GM23248 (cell line): ENCODE data around the gene MSX2. TPM values are rescaled to one million over a fixed set of nuclear protein-coding genes. Genes with fewer than 3 reads are reported as not detected.

Source experiments
- DNase-seq: peaks from one replicate; pipeline ENCODE4 v3.0.0-alpha.2; 2015
- H2AFZ ChIP-seq: fragments of 200-600 bp; sonication (generic); 2 replicates; pipeline ENCODE4 v1.6.1; 2016; ENCODE audit warnings: antibody characterized with exemption
- H3F3A ChIP-seq: fragments of 200-600 bp; sonication (generic); 2 replicates; pipeline ENCODE4 v1.6.1; 2016; ENCODE audit warnings: mild to moderate bottlenecking, antibody characterized with exemption, mixed run types; ENCODE audit not compliant: insufficient read depth
- H3K27ac ChIP-seq: fragments of 200-600 bp; sonication (generic); 2 replicates; pipeline ENCODE4 v1.5.1; 2016; ENCODE audit warnings: mild to moderate bottlenecking
- H3K27me3 ChIP-seq: fragments of 200-600 bp; sonication (generic); replicated peaks from 2 replicates; pipeline ENCODE4 v1.6.1; 2016; ENCODE audit warnings: mild to moderate bottlenecking; ENCODE audit not compliant: insufficient read depth
- H3K36me3 ChIP-seq: fragments of 200-600 bp; sonication (generic); 2 replicates; pipeline ENCODE4 v1.6.1; 2016; ENCODE audit warnings: low read depth, mild to moderate bottlenecking
- H3K4me1 ChIP-seq: fragments of 200-600 bp; sonication (generic); 2 replicates; pipeline ENCODE4 v1.6.1; 2016; ENCODE audit warnings: mild to moderate bottlenecking; ENCODE audit not compliant: insufficient read depth
- H3K4me2 ChIP-seq: fragments of 200-600 bp; sonication (generic); one replicate; pipeline ENCODE4 v1.6.1; 2016; ENCODE audit warnings: mild to moderate bottlenecking; ENCODE audit not compliant: unreplicated experiment
- H3K4me3 ChIP-seq: fragments of 200-600 bp; sonication (generic); 2 replicates; pipeline ENCODE4 v1.5.1; 2016; ENCODE audit warnings: mild to moderate bottlenecking
- H3K79me2 ChIP-seq: fragments of 200-600 bp; sonication (generic); 2 replicates; pipeline ENCODE4 v1.6.1; 2016; ENCODE audit warnings: mild to moderate bottlenecking; ENCODE audit not compliant: insufficient read depth
- H3K9ac ChIP-seq: fragments of 200-600 bp; sonication (generic); 2 replicates; pipeline ENCODE4 v1.6.1; 2016; ENCODE audit warnings: mild to moderate bottlenecking
- H3K9me2 ChIP-seq: fragments of 200-600 bp; sonication (generic); 2 replicates; pipeline ENCODE4 v1.6.1; 2016; ENCODE audit warnings: mixed run types, mild to moderate bottlenecking, moderate library complexity; ENCODE audit not compliant: insufficient read depth
- H3K9me3 ChIP-seq: fragments of 200-600 bp; sonication (generic); one replicate; pipeline ENCODE4 v1.6.1; 2017; ENCODE audit warnings: low read depth
- H4K20me1 ChIP-seq: fragments of 200-600 bp; sonication (generic); 2 replicates; pipeline ENCODE4 v1.6.0; 2016; ENCODE audit not compliant: insufficient read depth
- EZH2 ChIP-seq: fragments of 200-600 bp; sonication (generic); IDR thresholded peaks from 2 replicates; pipeline ENCODE4 v1.6.1; 2018; ENCODE audit warnings: antibody characterized with exemption, mild to moderate bottlenecking; ENCODE audit not compliant: insufficient read depth, poor library complexity, severe bottlenecking
- EZH2phosphoT487 ChIP-seq: fragments of 200-600 bp; sonication (generic); IDR thresholded peaks from 2 replicates; pipeline ENCODE4 v1.6.1; 2018; ENCODE audit warnings: antibody characterized with exemption, moderate library complexity, mild to moderate bottlenecking, low read depth; ENCODE audit not compliant: insufficient read depth
- WGBS, 2 experiments: methylation state at CpG; one replicate each; pipeline ENCODE4 v1.1.6; 2015 to 2017; ENCODE audit warnings: low lambda C conversion rate in 2 of 2, low coverage in 1 of 2; ENCODE audit errors: missing lambda C conversion rate in 2 of 2; 5-methylcytosine and 5-hydroxymethylcytosine counted together
- in situ Hi-C: fragments of 300-500 bp; cut with MboI; formaldehyde crosslinking; loops from 2 replicates; pipeline ENCODE4 v1.15.0; 2020
- polyA plus RNA-seq: library from polyadenylated mRNA; unstranded; fragments of >200 nt; fragmentation: Nextera tagmentation; extraction: Ambion mirVana; gene quantifications from 2 replicates; pipeline ENCODE4 v1.2.1, GENCODE V29; 2016
- total RNA-seq: library from RNA; depleted of rRNA; stranded (reverse); fragments of >200 nt; shearing (Covaris generic); gene quantifications from 2 replicates; pipeline ENCODE4 v1.2.3, GENCODE V29; 2014

Gene MSX2
- total and polyA plus RNA-seq, 2 experiments from 2014 or later = 2.4 TPM

GRCh38 chr5:174765540-174765939, 41.2 kb downstream of the MSX2 start:
- Histone ChIP-seq H3K4me2 (no peak overlapping the region), H3K9ac (no peak overlapping the region), H3F3A (no peaks in the 10 kb centered on the region), H3K27me3 (peaks cover 13% of the 10 kb centered on the region), H4K20me1 (no peaks in the 10 kb centered on the region), H2AFZ (no peak overlapping the region), H3K36me3 (no peaks in the 10 kb centered on the region), H3K4me1 (no peaks in the 10 kb centered on the region), H3K27ac (no peak overlapping the region), H3K9me3 (no peaks in the 10 kb centered on the region), H3K9me2 (no peaks in the 10 kb centered on the region), H3K79me2 (no peaks in the 10 kb centered on the region), H3K4me3 (no peak overlapping the region)
- no peak for DNase-seq
- WGBS, 2 experiments = 73 to 79% methylated on average over 12 to 18 of the region's 18 CpGs
- in situ Hi-C loops = no loop called here
- no peak for TF ChIP-seq EZH2phosphoT487
- TF ChIP-seq EZH2 = no peak

DNA sequence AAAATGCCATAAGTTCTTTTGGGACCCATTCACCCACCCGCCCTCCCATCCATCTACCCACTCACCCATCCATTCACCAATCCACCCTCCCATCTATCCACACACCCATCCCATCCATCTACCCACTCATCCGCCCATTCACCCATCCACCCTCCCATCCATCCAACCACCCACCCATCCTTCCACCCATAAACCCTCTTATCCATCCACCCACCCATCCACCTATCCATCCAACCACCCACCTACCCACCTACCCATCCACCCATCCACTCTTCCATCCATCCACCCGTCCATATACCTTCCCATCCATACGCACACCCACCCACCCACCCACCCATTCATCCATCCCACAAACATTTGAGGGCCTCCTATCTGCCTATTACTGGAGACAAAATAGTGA, 43.3 kb downstream of the MSX2 start:
- Histone ChIP-seq H3K9me2 (no peaks in the 10 kb centered on the region), H3K27me3 (peaks cover 21% of the 10 kb centered on the region), H3K9ac (no peak overlapping the region), H3F3A (no peaks in the 10 kb centered on the region), H2AFZ (no peak overlapping the region), H3K4me1 (no peaks in the 10 kb centered on the region), H3K9me3 (no peaks in the 10 kb centered on the region), H4K20me1 (no peaks in the 10 kb centered on the region), H3K36me3 (no peaks in the 10 kb centered on the region), H3K4me3 (no peak overlapping the region), H3K4me2 (no peak overlapping the region), H3K27ac (no peak overlapping the region), H3K79me2 (no peaks in the 10 kb centered on the region)
- TF ChIP-seq EZH2phosphoT487 (no peak), EZH2 (no peak)
- in situ Hi-C loops = no loop called here
- DNase-seq = no peak
- WGBS, 2 experiments = 29 to 67% methylated on average over 1 to 4 of the region's 4 CpGs

GRCh38 chr5:174769005-174769404, 44.6 kb downstream of the MSX2 start:
- in situ Hi-C loops = no loop called here
- Histone ChIP-seq H3K79me2 (no peaks in the 10 kb centered on the region), H3F3A (no peaks in the 10 kb centered on the region), H3K27ac (no peak overlapping the region), H3K9me3 (no peaks in the 10 kb centered on the region), H2AFZ (no peak overlapping the region), H3K4me1 (no peaks in the 10 kb centered on the region), H3K9me2 (no peaks in the 10 kb centered on the region), H3K4me3 (no peak overlapping the region), H3K27me3 (peaks cover 13% of the 10 kb centered on the region; the same call in 1 of the 2 replicates), H3K36me3 (no peaks in the 10 kb centered on the region), H4K20me1 (no peaks in the 10 kb centered on the region), H3K9ac (no peak overlapping the region), H3K4me2 (no peak overlapping the region)
- WGBS, 2 experiments = 75 to 76% methylated on average over 4 of the region's 4 CpGs
- TF ChIP-seq EZH2phosphoT487 (no peak), EZH2 (no peak)
- no peak for DNase-seq

- Histone ChIP-seq H3K4me1 (no peaks in the 10 kb centered on the region), H3K79me2 (no peaks in the 10 kb centered on the region), H3K4me3 (no peak overlapping the region), H4K20me1 (no peaks in the 10 kb centered on the region), H3K9me2 (no peaks in the 10 kb centered on the region), H3K9ac (no peak overlapping the region), H3K36me3 (no peaks in the 10 kb centered on the region), H3K27ac (no peak overlapping the region), H3K9me3 (no peaks in the 10 kb centered on the region), H3F3A (no peaks in the 10 kb centered on the region), H3K27me3 (peaks cover 13% of the 10 kb centered on the region; the same call in 1 of the 2 replicates), H3K4me2 (no peak overlapping the region), H2AFZ (no peak overlapping the region)
- no peak for DNase-seq
- WGBS, 2 experiments = 63 to 68% methylated on average over 3 of the region's 3 CpGs
- in situ Hi-C loops = no loop called here
- TF ChIP-seq EZH2phosphoT487 = no peak
- TF ChIP-seq EZH2 = no peak
These were observed 49.0 kb downstream of the MSX2 start for GRCh38 chr5:174773371-174773770.

GRCh38 chr5:174775081-174775480, 50.7 kb downstream of the MSX2 start:
- TF ChIP-seq EZH2phosphoT487 (no peak), EZH2 (no peak)
- H3K9me2 ChIP-seq = no peaks in the 10 kb centered on the region
- no peaks in the 10 kb centered on the region for H3K79me2 ChIP-seq
- no peaks in the 10 kb centered on the region for H3K9me3 ChIP-seq
- H3K4me1 ChIP-seq = no peaks in the 10 kb centered on the region
- peaks cover 13% of the 10 kb centered on the region; the same call in 1 of the 2 replicates for H3K27me3 ChIP-seq
- H3K4me3 ChIP-seq = no peak overlapping the region
- no peaks in the 10 kb centered on the region for H3F3A ChIP-seq
- 37 to 45% methylated on average over 3 of the region's 3 CpGs for WGBS, 2 experiments
- in situ Hi-C loops = no loop called here
- DNase-seq = no peak
- no peak overlapping the region for H3K9ac ChIP-seq
- H3K27ac ChIP-seq = no peak overlapping the region
- no peaks in the 10 kb centered on the region for H3K36me3 ChIP-seq
- H4K20me1 ChIP-seq = no peaks in the 10 kb centered on the region
- H3K4me2 ChIP-seq = no peak overlapping the region
- no peak overlapping the region for H2AFZ ChIP-seq
